Fibroblast of lung (primary cell): ENCODE results near the gene GPR55. TPM values are rescaled to one million over a fixed set of nuclear protein-coding genes. Genes with fewer than 3 reads are reported as not detected.

Experiments
- DNase-seq, 2 donors: peaks; one replicate each; pipeline versions ENCODE4 v3.0.0 to v3.0.0-alpha.2; 2010; ENCODE audit warnings: low read depth in 2 of 2
- H2AFZ ChIP-seq: 2 replicates; pipeline ENCODE4 v1.5.1; 2012; ENCODE audit warnings: low read length, control low read depth, inconsistent platforms
- H3K27ac ChIP-seq: 2 replicates; pipeline ENCODE4 v1.5.1; 2011; ENCODE audit warnings: low read length, control low read depth; ENCODE audit not compliant: insufficient read depth
- H3K27me3 ChIP-seq: 2 replicates; pipeline ENCODE4 v1.5.1; 2011; ENCODE audit warnings: mild to moderate bottlenecking, low read length; ENCODE audit not compliant: control insufficient read depth, insufficient read depth
- H3K36me3 ChIP-seq: 2 replicates; pipeline ENCODE4 v1.5.1; 2011; ENCODE audit warnings: low read length; ENCODE audit not compliant: control insufficient read depth, insufficient read depth
- H3K4me1 ChIP-seq: 2 replicates; pipeline ENCODE4 v1.5.1; 2011; ENCODE audit warnings: low read length; ENCODE audit not compliant: control insufficient read depth, insufficient read depth; ENCODE audit errors: extremely low read depth
- H3K4me2 ChIP-seq: 2 replicates; pipeline ENCODE4 v1.5.1; 2011; ENCODE audit warnings: low read length, control low read depth; ENCODE audit not compliant: insufficient read depth; ENCODE audit errors: extremely low read depth
- H3K4me3 ChIP-seq, 4 experiments: fragments of 200-600 bp in 1 of 4; sonication (generic) in 1 of 4; replicated peaks in 1 of 4; 2 replicates each; pipeline ENCODE4 v1.5.1; 2011 to 2016; ENCODE audit warnings: low read length in 4 of 4, low read depth in 3 of 4, mild to moderate bottlenecking in 3 of 4, control low read depth in 2 of 4, inconsistent platforms in 1 of 4, mixed read lengths in 1 of 4; ENCODE audit not compliant: insufficient read depth in 1 of 4; ENCODE audit errors: control extremely low read depth in 1 of 4
- H3K79me2 ChIP-seq: 2 replicates; pipeline ENCODE4 v1.5.1; 2012; ENCODE audit warnings: mild to moderate bottlenecking, low read length, inconsistent platforms; ENCODE audit not compliant: control insufficient read depth, insufficient read depth
- H3K9ac ChIP-seq: 2 replicates; pipeline ENCODE4 v1.5.1; 2011; ENCODE audit warnings: mild to moderate bottlenecking, low read length, control low read depth; ENCODE audit not compliant: insufficient read depth
- H3K9me3 ChIP-seq: 2 replicates; pipeline ENCODE4 v1.5.1; 2012; ENCODE audit warnings: low read depth, low read length; ENCODE audit not compliant: control insufficient read depth, insufficient read depth
- H4K20me1 ChIP-seq: 2 replicates; pipeline ENCODE4 v1.5.1; 2011; ENCODE audit warnings: low read length; ENCODE audit not compliant: control insufficient read depth, insufficient read depth; ENCODE audit errors: extremely low read depth
- EZH2 ChIP-seq: IDR thresholded peaks from 2 replicates; pipeline ENCODE4 v1.5.1; 2012; ENCODE audit warnings: low read length, control low read depth, mild to moderate bottlenecking; ENCODE audit errors: missing control alignments
- polyA plus RNA-seq, 2 donors: library from polyadenylated mRNA; depleted of rRNA in 1 of 2; stranded (reverse) in 1 of 2; unstranded in 1 of 2; fragments of >200 nt; gene quantifications; 2 replicates each; pipeline ENCODE4 v1.2.1, GENCODE V29; 2011 to 2012; ENCODE audit warnings: missing spikeins in 1 of 2
- total RNA-seq: library from RNA; depleted of rRNA; stranded (reverse); fragments of >200 nt; gene quantifications from 2 replicates; pipeline ENCODE4 v1.2.1, GENCODE V29; 2014
- TF ChIP-seq, protein P1 (sequence below), 2 donors: IDR thresholded peaks in 1 of 2; conservative IDR thresholded peaks in 1 of 2; 1 replicate in 1 of 2; 2 replicates in 1 of 2; pipeline ENCODE4 v1.5.1; 2011 to 2012; ENCODE audit warnings: low read length in 2 of 2, control low read depth in 1 of 2, inconsistent platforms in 1 of 2, low read depth in 1 of 2, mild to moderate bottlenecking in 1 of 2

The GPR55 gene
- total and polyA plus RNA-seq, 2 donors (not counting 1 experiment from before 2014, with no cell fraction given), result not detected

DNA sequence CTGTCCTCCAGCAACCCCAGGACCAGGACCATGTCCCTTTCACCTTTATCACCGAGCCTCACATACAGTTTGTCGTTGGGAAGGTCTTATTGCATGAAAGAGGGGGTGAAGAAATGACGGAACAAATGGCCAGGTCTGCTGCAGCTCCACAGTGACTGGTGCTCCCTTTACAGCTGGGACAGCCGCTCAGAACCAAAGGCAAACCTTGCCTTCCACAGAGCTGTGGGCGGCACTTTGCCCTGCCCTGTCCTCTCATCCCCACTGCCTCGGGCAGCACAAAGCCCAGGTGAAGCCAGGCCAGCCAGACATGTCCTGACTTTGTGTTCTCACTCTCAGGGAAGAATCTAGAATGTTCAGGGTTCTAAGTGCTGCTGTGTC lies 961 bp downstream of the GPR55 start:
- Histone ChIP-seq H3K4me3 (no peak overlapping the region), H3K4me2 (no peak overlapping the region), H3K9me3 (no peaks in the 10 kb centered on the region), H3K79me2 (no peaks in the 10 kb centered on the region), H3K9ac (no peak overlapping the region), H3K27ac (no peak overlapping the region), H3K36me3 (no peaks in the 10 kb centered on the region), H3K4me1 (no peaks in the 10 kb centered on the region), H3K27me3 (peaks cover 9% of the 10 kb centered on the region), H2AFZ (no peak overlapping the region), H4K20me1 (no peaks in the 10 kb centered on the region)
- TF ChIP-seq, protein P1, sequence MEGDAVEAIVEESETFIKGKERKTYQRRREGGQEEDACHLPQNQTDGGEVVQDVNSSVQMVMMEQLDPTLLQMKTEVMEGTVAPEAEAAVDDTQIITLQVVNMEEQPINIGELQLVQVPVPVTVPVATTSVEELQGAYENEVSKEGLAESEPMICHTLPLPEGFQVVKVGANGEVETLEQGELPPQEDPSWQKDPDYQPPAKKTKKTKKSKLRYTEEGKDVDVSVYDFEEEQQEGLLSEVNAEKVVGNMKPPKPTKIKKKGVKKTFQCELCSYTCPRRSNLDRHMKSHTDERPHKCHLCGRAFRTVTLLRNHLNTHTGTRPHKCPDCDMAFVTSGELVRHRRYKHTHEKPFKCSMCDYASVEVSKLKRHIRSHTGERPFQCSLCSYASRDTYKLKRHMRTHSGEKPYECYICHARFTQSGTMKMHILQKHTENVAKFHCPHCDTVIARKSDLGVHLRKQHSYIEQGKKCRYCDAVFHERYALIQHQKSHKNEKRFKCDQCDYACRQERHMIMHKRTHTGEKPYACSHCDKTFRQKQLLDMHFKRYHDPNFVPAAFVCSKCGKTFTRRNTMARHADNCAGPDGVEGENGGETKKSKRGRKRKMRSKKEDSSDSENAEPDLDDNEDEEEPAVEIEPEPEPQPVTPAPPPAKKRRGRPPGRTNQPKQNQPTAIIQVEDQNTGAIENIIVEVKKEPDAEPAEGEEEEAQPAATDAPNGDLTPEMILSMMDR (conservative IDR thresholded peaks at IDR 0.05 in 1 of 2, IDR thresholded peaks at IDR 0.05 in 1 of 2; ENCODE audit: low read depth in 1 of 2, low read length in 2 of 2), result no peak
- no peak for TF ChIP-seq EZH2
- no peak for DNase-seq

DNA sequence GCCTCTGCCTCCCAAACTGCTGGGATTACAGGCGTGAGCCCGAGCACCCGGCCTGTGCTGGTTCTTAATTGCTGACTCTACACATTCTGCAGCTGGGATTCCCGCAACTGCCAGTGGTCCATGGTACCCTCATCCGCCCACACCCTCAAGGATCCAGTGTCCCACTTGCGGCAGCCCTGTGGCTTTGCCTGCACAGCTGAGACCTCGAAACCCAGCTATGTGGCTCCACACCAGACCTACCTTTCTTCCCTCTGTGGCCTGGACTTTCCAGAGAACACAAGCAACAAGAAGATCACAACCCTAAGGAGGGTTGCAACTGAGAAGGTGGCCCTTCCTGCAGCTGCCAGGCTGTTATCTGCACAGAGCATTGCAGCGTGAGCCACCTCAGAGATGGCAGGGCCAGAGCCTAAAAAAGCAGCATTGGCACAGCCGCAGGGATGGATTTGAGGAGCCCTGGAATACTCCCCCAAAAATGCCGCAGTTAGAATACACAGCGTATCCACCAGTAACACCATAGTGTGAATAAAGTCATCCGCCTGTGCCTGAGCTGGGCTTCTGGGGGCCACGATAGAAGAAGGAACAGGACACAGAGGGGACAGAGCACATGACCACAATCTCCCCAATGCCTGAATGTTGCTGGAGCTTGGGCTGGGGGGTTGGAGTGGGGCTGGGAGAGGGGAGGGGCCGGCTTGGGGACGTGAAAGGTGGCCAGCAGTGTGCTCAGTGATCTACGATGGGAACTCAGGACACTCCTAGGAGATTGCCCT lies 1.9 kb downstream of the GPR55 start:
- DNase-seq, result no peak
- Histone ChIP-seq H3K79me2 (no peaks in the 10 kb centered on the region), H3K9ac (no peak overlapping the region), H3K4me1 (no peaks in the 10 kb centered on the region), H3K27ac (no peak overlapping the region), H3K36me3 (no peaks in the 10 kb centered on the region), H3K27me3 (peaks cover 9% of the 10 kb centered on the region), H3K9me3 (no peaks in the 10 kb centered on the region), H3K4me3 (no peak overlapping the region), H4K20me1 (no peaks in the 10 kb centered on the region), H3K4me2 (no peak overlapping the region), H2AFZ (no peak overlapping the region)
- TF ChIP-seq, protein P1 (conservative IDR thresholded peaks at IDR 0.05 in 1 of 2, IDR thresholded peaks at IDR 0.05 in 1 of 2; ENCODE audit: low read depth in 1 of 2, low read length in 2 of 2), result no peak
- TF ChIP-seq EZH2, result no peak

DNA sequence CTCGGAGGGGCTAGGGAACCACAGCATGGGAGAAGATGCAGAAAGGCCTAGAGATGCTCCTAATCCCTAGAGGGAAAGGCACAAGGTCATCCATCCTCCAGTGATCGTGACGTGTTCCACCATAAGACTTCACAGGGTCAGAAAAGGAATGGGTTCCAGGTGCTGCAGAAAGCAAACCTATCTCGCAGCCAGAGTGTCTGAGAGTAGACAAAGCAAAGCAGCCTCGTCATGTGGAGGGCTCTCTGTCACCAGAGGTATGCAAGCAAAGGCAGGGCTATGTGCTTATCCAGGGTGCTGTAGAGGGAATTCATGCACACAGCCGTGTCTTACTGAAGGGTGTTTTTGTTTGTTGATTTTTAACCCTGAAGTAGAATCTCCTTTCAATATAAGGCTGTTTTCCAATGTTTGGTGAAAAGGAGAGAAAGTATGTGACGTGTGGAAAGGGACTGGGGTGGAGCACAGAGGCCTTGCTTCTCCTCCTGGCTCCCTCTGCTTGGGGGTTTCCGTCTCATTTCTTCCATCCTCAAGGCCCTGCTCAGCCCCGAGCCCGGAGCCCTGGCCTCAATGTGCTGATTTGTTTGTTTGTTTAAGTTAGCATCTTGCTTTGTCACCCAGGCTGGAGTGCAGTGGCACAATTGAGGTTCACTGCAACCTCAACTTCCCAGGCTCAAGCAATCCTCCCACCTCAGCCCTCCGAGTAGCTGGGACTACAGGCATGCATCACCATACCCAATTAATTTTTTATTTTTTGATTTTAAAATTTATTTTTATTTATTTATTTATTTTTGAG lies 3.0 kb downstream of the GPR55 start:
- H3K4me2 ChIP-seq, result no peak overlapping the region
- H3K9ac ChIP-seq, result no peak overlapping the region
- no peaks in the 10 kb centered on the region for H4K20me1 ChIP-seq
- H3K4me1 ChIP-seq, result no peaks in the 10 kb centered on the region
- DNase-seq, result peak in 1 of 2 donors; percentile 15
- no peak overlapping the region for H2AFZ ChIP-seq
- H3K4me3 ChIP-seq, result no peak overlapping the region
- H3K36me3 ChIP-seq, result no peaks in the 10 kb centered on the region
- H3K27me3 ChIP-seq, result peaks cover 9% of the 10 kb centered on the region
- H3K9me3 ChIP-seq, result no peaks in the 10 kb centered on the region
- TF ChIP-seq, protein P1 (conservative IDR thresholded peaks at IDR 0.05 in 1 of 2, IDR thresholded peaks at IDR 0.05 in 1 of 2; ENCODE audit: low read depth in 1 of 2, low read length in 2 of 2), result no peak
- no peak for TF ChIP-seq EZH2
- no peaks in the 10 kb centered on the region for H3K79me2 ChIP-seq
- H3K27ac ChIP-seq, result no peak overlapping the region
